Heart right ventricle (tissue), 16 donors: ENCODE results near the gene MAN2A2. TPM values are rescaled to one million over a fixed set of nuclear protein-coding genes. Genes with fewer than 3 reads are reported as not detected.

ENCODE experiments used
- ATAC-seq, 8 donors: fragments of 200-7000 bp; cut with Tn5 transposase; one replicate each; pipeline ENCODE4 v1.9.1; 2020; ENCODE audit warnings: mild to moderate bottlenecking in 8 of 8, moderate library complexity in 8 of 8, moderate number of reproducible peaks in 1 of 8
- DNase-seq, 2 donors: peaks; one replicate each; pipeline ENCODE4 v3.0.0-alpha.2; 2020
- H3K27ac ChIP-seq, 10 donors: fragments of 200-600 bp; sonication (generic) in 2 of 10; one replicate each; pipeline versions ENCODE4 v1.5.0 to v1.8.0; 2020 to 2022; ENCODE audit warnings: mild to moderate bottlenecking in 3 of 10
- H3K27me3 ChIP-seq, 7 donors: fragments of 200-600 bp; one replicate each; pipeline ENCODE4 v1.8.0; 2021 to 2022; ENCODE audit warnings: mild to moderate bottlenecking in 2 of 7
- H3K36me3 ChIP-seq, 9 donors: fragments of 200-600 bp; sonication (generic) in 1 of 9; one replicate each; pipeline versions ENCODE4 v1.5.0 to v1.8.0; 2020 to 2022; ENCODE audit warnings: mild to moderate bottlenecking in 2 of 9
- H3K4me1 ChIP-seq, 9 donors: fragments of 200-600 bp; sonication (generic) in 1 of 9; one replicate each; pipeline versions ENCODE4 v1.5.0 to v1.8.0; 2020 to 2022; ENCODE audit warnings: mild to moderate bottlenecking in 4 of 9
- H3K4me3 ChIP-seq, 10 donors: fragments of 200-600 bp; sonication (generic) in 2 of 10; one replicate each; pipeline versions ENCODE4 v1.5.0 to v1.8.0; 2020 to 2022; ENCODE audit warnings: mild to moderate bottlenecking in 7 of 10, moderate library complexity in 2 of 10
- H3K9me3 ChIP-seq, 11 donors: fragments of 200-600 bp in 10 of 11; sonication (generic) in 2 of 11; one replicate each; pipeline versions ENCODE4 v1.5.0 to v1.8.0; 2013 to 2022; ENCODE audit warnings: mild to moderate bottlenecking in 2 of 11, control low read depth in 1 of 11, moderate library complexity in 1 of 11
- WGBS, 2 donors: extraction: QIAGEN DNeasy Blood & Tissue Kit; methylation state at CpG; one replicate each; pipeline ENCODE4 v1.1.7; 2013; ENCODE audit warnings: inconsistent platforms in 1 of 2; 5-methylcytosine and 5-hydroxymethylcytosine counted together
- intact Hi-C, 10 donors: fragments of 100-400 bp; cut with DNase I; formaldehyde crosslinking; loops; one replicate each; pipeline versions ENCODE4 v1.11.1 to v1.14.2; 2022
- polyA plus RNA-seq, 2 donors: library from polyadenylated mRNA; stranded (reverse); fragments of 200-250 nt; gene quantifications; one replicate each; pipeline ENCODE4 v1.2.3, GENCODE V29; 2013
- total RNA-seq, 10 donors: library from RNA; stranded (reverse); fragmentation: NEBNext Ultra II Directional in 3 of 10; extraction: Animal tissue kit (Norgen Biotek cat#: 25700) in 3 of 10; gene quantifications; one replicate each; pipeline versions ENCODE4 v1.2.1 to v1.2.4, GENCODE V29; 2021 to 2023
- TF ChIP-seq, protein P1 (sequence below), 9 donors: fragments of 200-600 bp; sonication (generic) in 2 of 9; IDR thresholded peaks; one replicate each; pipeline versions ENCODE4 v1.5.0 to v1.8.0; 2021 to 2022; ENCODE audit warnings: antibody characterized with exemption in 9 of 9, mild to moderate bottlenecking in 5 of 9, moderate library complexity in 1 of 9
- donor health status: Arrhythmogenic right ventricular cardiomyopathy.
- donor health status: ischemic (EF 13 %, LVEDD 7.1; RV severe dilation, severe dysfunction).
- donor health status: healthy with polysubstance abuse.
- donor health status: DM: no; HTN: yes; CAD: no.
- donor health status: DM: no; HTN: no; CAD: no.
- donor health status: ischemic (EF 25% LVEDD 6.9; RV normal size, moderate dysfunction).
- donor health status: ischemic (EF 25% LVEDD 5.7; RV mildly dilated, moderate dysfunction).
- donor health status: healthy.
- donor health status: DM: yes; HTN: yes; CAD: no.
- donor health status: Ischemic cardiomyopathy.
- donor health status: ischemic (EF 35%, LVEDD 5.7; RV mildly dilated, moderate dysfunction).
- donor health status: nonischemic (EF 11% LVEDD 7.7; RV severe dilation, severe dysfunction).
- donor health status: DM: yes; HTN: yes; CAD: no.
- donor health status: PGD.
- donor health status: ischemic (EF 29% LVEDD 5.4; RV normal size, mild dysfunction).
- donor health status: nonischemic (EF 23%, LVEDD 6.1; RV moderate dilation, normal function).

Gene MAN2A2
- total and polyA plus RNA-seq, 12 donors = 24.8 to 157 (median 95.6) TPM

DNA sequence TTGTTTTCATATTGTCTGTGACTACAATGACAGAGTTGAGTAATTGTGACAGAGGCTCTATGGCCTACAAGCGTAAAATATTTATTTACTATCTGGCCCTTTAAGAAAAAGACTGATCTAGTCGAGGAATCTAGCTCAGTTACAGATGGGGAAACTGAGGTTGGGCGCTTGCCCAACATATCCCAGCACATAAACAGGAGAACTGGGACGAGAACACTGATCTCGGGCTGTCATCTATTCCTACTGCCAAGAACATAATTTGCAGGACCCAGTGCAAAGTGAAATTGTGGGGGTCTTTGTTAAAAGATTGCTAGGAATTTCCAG lies 16.8 kb upstream of the MAN2A2 start:
- Histone ChIP-seq H3K36me3 (peaks cover 0 to 69% (median 30%) of the 10 kb centered on the region in 9 donors), H3K27ac (peak overlapping the region in 9 of 10 donors; percentile 33 to 100 (median 97)), H3K4me1 (peaks cover 16 to 66% (median 50%) of the 10 kb centered on the region in 9 donors), H3K9me3 (no peaks in the 10 kb centered on the region), H3K27me3 (no peaks in the 10 kb centered on the region), H3K4me3 (peak overlapping the region in 6 of 10 donors; percentile 65 to 83 (median 76))
- intact Hi-C loops = loop anchor here (1.0 to 10.0 kb wide), 9 partner anchors 169 to 391 kb away; partner anchors contain the start of genes BLM (in 4 of the 10) and CRTC3 (in 1 of the 10)
- WGBS, 2 donors = 34 to 35% methylated on average over 5 of the region's 5 CpGs
- no peak for ATAC-seq
- TF ChIP-seq, protein P1, sequence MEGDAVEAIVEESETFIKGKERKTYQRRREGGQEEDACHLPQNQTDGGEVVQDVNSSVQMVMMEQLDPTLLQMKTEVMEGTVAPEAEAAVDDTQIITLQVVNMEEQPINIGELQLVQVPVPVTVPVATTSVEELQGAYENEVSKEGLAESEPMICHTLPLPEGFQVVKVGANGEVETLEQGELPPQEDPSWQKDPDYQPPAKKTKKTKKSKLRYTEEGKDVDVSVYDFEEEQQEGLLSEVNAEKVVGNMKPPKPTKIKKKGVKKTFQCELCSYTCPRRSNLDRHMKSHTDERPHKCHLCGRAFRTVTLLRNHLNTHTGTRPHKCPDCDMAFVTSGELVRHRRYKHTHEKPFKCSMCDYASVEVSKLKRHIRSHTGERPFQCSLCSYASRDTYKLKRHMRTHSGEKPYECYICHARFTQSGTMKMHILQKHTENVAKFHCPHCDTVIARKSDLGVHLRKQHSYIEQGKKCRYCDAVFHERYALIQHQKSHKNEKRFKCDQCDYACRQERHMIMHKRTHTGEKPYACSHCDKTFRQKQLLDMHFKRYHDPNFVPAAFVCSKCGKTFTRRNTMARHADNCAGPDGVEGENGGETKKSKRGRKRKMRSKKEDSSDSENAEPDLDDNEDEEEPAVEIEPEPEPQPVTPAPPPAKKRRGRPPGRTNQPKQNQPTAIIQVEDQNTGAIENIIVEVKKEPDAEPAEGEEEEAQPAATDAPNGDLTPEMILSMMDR (IDR thresholded peaks at IDR 0.05) = peak in 5 of 9 donors; percentile 1 to 25 (median 14)
- no peak for DNase-seq

DNA sequence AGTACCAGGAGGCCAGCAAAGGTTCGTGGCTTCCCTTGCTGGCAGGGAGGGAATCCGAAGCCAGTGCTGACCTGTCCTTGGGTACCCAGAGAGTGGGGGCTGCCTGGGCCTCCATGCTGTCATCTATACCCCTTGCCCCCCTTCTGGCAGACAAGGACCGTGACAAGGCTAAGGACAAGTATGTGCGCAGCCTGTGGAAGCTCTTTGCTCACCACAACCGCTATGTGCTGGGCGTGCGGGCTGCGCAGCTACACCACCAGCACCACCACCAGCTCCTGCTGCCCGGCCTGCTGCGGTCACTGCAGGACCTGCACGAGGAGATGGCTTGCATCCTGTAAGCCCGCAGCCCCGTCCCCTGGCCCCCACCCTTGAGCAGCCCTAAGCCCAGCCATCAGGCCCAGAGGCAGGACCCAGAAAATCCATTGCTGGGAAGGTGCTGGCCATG lies 16.0 kb upstream of the MAN2A2 start:
- DNase-seq (no peak), ATAC-seq (no peak)
- no peak overlapping the region for H3K4me3 ChIP-seq
- H3K9me3 ChIP-seq = no peaks in the 10 kb centered on the region
- intact Hi-C loops = loop anchor here in 7 of 10 donors (2.0 to 10.0 kb wide), 8 partner anchors 170 to 392 kb away; partner anchors contain the start of genes BLM (in 4 of the 7) and CRTC3 (in 1 of the 7)
- TF ChIP-seq, protein P1 (IDR thresholded peaks at IDR 0.05) = no peak
- no peaks in the 10 kb centered on the region for H3K27me3 ChIP-seq
- peak overlapping the region in 4 of 10 donors; percentile 95 to 100 (median 99) for H3K27ac ChIP-seq
- 88 to 89% methylated on average over 13 of the region's 13 CpGs for WGBS, 2 donors
- peaks cover 0 to 69% (median 29%) of the 10 kb centered on the region in 9 donors for H3K36me3 ChIP-seq
- peaks cover 16 to 66% (median 50%) of the 10 kb centered on the region in 9 donors for H3K4me1 ChIP-seq

DNA sequence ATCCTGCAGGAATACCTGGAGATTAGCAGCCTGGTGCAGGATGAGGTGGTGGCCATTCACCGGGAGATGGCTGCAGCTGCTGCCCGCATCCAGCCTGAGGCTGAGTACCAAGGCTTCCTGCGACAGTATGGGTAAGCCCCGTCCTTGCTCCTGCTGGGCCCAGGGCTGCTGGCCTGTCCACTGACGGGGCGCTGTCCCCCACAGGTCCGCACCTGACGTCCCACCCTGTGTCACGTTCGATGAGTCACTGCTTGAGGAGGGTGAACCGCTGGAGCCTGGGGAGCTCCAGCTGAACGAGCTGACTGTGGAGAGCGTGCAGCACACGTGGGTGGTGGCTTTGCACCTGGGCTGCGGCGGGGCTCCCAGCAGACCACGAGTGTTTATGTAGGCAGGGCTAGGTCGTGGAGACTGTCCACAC lies 13.8 kb upstream of the MAN2A2 start:
- intact Hi-C loops = loop anchor here in 7 of 10 donors (5.0 to 10.0 kb wide), 7 partner anchors 172 to 395 kb away; partner anchors contain the start of genes BLM (in 4 of the 7) and CRTC3 (in 1 of the 7)
- Histone ChIP-seq H3K36me3 (peaks cover 5 to 81% (median 45%) of the 10 kb centered on the region in 9 donors), H3K4me3 (no peak overlapping the region), H3K9me3 (no peaks in the 10 kb centered on the region), H3K27me3 (no peaks in the 10 kb centered on the region), H3K4me1 (peaks cover 11 to 47% (median 33%) of the 10 kb centered on the region in 9 donors), H3K27ac (no peak overlapping the region)
- 93 to 95% methylated on average over 18 of the region's 18 CpGs for WGBS, 2 donors
- ATAC-seq (no peak), DNase-seq (no peak)
- TF ChIP-seq, protein P1 (IDR thresholded peaks at IDR 0.05) = no peak

DNA sequence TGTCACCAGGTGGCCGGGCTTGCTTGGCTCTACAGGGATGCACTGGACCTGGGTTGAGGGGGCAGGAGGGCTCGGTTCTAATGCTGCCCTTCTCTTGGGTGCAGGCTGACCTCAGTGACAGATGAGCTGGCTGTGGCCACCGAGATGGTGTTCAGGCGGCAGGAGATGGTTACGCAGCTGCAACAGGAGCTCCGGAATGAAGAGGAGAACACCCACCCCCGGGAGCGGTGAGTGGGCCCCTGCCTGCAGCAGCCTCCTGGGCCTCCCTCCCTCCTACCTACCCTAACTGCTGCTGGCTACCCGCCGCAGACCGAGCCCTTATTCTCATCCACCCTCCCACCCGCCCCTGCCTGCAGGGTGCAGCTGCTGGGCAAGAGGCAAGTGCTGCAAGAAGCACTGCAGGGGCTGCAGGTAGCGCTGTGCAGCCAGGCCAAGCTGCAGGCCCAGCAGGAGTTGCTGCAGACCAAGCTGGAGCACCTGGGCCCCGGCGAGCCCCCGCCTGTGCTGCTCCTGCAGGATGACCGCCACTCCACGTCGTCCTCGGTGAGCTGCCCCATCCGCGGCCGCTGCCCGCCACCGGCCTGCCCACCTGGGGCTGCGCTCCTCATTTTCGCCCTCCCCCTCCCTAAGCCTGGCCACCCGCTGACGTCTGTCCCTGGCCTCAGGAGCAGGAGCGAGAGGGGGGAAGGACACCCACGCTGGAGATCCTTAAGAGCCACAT lies 13.2 kb upstream of the MAN2A2 start:
- TF ChIP-seq, protein P1 (IDR thresholded peaks at IDR 0.05) = no peak
- Histone ChIP-seq H3K9me3 (no peaks in the 10 kb centered on the region), H3K27me3 (no peaks in the 10 kb centered on the region), H3K4me1 (peaks cover 11 to 42% (median 31%) of the 10 kb centered on the region in 9 donors), H3K27ac (no peak overlapping the region), H3K36me3 (peaks cover 5 to 87% (median 46%) of the 10 kb centered on the region in 9 donors), H3K4me3 (no peak overlapping the region)
- intact Hi-C loops = loop anchor here in 7 of 10 donors (5.0 to 10.0 kb wide), 7 partner anchors 173 to 395 kb away; partner anchors contain the start of genes BLM (in 4 of the 7) and CRTC3 (in 1 of the 7)
- DNase-seq (no peak), ATAC-seq (no peak)
- WGBS, 2 donors = 91 to 92% methylated on average over 31 of the region's 31 CpGs
